ENCODE measurements around the gene ALG11.

DNA sequence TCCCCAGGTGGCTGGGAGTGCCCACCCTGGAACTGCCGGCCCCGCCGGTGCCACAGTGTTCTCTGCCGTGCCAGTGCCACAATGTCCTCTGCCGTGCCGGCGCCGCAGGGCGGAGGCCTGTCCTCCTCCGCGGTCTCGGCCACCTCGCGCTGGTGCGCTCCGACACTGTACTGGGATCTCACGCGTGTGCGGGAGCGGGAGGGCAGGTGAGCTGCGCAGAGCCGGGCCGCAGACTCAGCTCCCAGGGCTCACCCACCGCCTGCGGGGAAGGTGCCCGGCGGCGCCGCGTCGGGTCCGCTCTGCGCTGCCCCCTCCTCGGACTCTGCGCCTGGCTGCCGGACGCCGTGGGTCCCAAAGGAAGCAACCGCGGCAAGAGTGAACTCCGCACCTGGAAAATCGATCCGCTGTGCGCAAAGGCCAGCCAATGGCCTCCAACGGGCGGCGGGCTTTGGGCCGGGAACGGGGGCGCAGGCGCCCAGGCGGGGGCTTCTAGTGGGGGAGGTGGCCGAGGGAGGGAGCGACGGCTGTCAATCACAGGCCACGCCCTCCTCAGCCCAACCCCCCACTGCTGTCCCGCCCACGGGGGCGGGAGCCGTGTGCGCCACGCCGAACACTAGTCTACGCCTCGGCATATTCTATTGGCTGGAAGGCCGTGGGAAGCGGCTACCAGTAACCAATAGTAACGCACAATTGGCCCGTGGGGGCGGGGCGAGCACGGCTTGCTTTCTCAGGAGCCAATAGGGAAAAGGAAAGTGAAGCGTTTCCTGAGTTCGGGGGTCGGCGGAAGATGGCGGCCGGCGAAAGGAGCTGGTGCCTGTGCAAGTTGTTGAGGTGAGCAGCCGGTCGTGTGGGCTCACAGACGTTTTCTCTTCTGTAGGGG, at the start of gene ALG11:
- peak; percentile 89 for TF ChIP-seq POLR2A (IDR thresholded peaks at IDR 0.05; ENCODE audit: low read length)
- no peak for TF ChIP-seq GATA1 (IDR thresholded peaks at IDR 0.05; ENCODE audit: low read depth, low read length)

All from erythroblast (primary cell).